IPS-20b (cell line): ENCODE data around the gene KLF15.
"Not testable (repeated sequence)": the region's sequence is repeated elsewhere in the genome, so short reads cannot be mapped to it uniquely, and the experiment has no call there.

Experiments
- H3K27ac ChIP-seq: one replicate; pipeline ENCODE4 v1.5.1; 2013; ENCODE audit warnings: low read length
- H3K27me3 ChIP-seq: 2 replicates; pipeline ENCODE4 v1.6.1; 2013; ENCODE audit warnings: mild to moderate bottlenecking, low read length, inconsistent platforms; ENCODE audit not compliant: insufficient read depth
- H3K36me3 ChIP-seq: 2 replicates; pipeline ENCODE4 v1.6.1; 2013; ENCODE audit warnings: low read depth, mild to moderate bottlenecking, inconsistent platforms, low read length, moderate library complexity; ENCODE audit not compliant: insufficient read depth
- H3K4me1 ChIP-seq: 2 replicates; pipeline ENCODE4 v1.6.1; 2013; ENCODE audit warnings: mild to moderate bottlenecking, control low read depth, inconsistent platforms, low read length, moderate library complexity; ENCODE audit not compliant: insufficient read depth
- H3K4me3 ChIP-seq: 2 replicates; pipeline ENCODE4 v1.5.1; 2013; ENCODE audit warnings: mild to moderate bottlenecking, low read length, inconsistent platforms
- H3K9ac ChIP-seq: 2 replicates; pipeline ENCODE4 v1.6.1; 2013; ENCODE audit warnings: low read depth, mild to moderate bottlenecking, inconsistent platforms, low read length, moderate library complexity
- H3K9me3 ChIP-seq: 2 replicates; pipeline ENCODE4 v1.6.1; 2013; ENCODE audit warnings: mild to moderate bottlenecking, low read depth, low read length, inconsistent platforms; ENCODE audit not compliant: insufficient read depth

KLF15 gene

GRCh38 chr3:126342211-126342610 is 15.0 kb downstream of the KLF15 start:
- Histone ChIP-seq H3K4me1 (peaks cover 9% of the 10 kb centered on the region; the same call in 1 of the 2 replicates), H3K4me3 (no peak overlapping the region), H3K9ac (no peak overlapping the region), H3K9me3 (no peaks in the 10 kb centered on the region), H3K27me3 (no peaks in the 10 kb centered on the region), H3K27ac (no peak overlapping the region), H3K36me3 (no peaks in the 10 kb centered on the region)

GRCh38 chr3:126341755-126342150 is 15.5 kb downstream of the KLF15 start:
- Histone ChIP-seq H3K27me3 (no peaks in the 10 kb centered on the region), H3K4me1 (peaks cover 9% of the 10 kb centered on the region; the same call in 1 of the 2 replicates), H3K9me3 (no peaks in the 10 kb centered on the region), H3K4me3 (no peak overlapping the region), H3K9ac (no peak overlapping the region), H3K36me3 (no peaks in the 10 kb centered on the region), H3K27ac (no peak overlapping the region)

- H3K4me1 ChIP-seq, result peaks cover 9% of the 10 kb centered on the region; the same call in 1 of the 2 replicates
- no peak overlapping the region for H3K27ac ChIP-seq
- no peak overlapping the region for H3K4me3 ChIP-seq
- H3K36me3 ChIP-seq, result no peaks in the 10 kb centered on the region
- no peaks in the 10 kb centered on the region for H3K9me3 ChIP-seq
- no peak overlapping the region for H3K9ac ChIP-seq
- H3K27me3 ChIP-seq, result no peaks in the 10 kb centered on the region
Measured at GRCh38 chr3:126340943-126341754, 16.1 kb downstream of the KLF15 start.

- Histone ChIP-seq H3K27ac (no peak overlapping the region), H3K27me3 (no peaks in the 10 kb centered on the region), H3K36me3 (no peaks in the 10 kb centered on the region), H3K9me3 (no peaks in the 10 kb centered on the region), H3K4me1 (peaks cover 9% of the 10 kb centered on the region; the same call in 1 of the 2 replicates), H3K4me3 (no peak overlapping the region), H3K9ac (no peak overlapping the region)
Measured at GRCh38 chr3:126340596-126340942, 16.6 kb downstream of the KLF15 start.

- no peak overlapping the region for H3K27ac ChIP-seq
- H3K27me3 ChIP-seq, result no peaks in the 10 kb centered on the region
- H3K9ac ChIP-seq, result no peak overlapping the region
- H3K4me1 ChIP-seq, result peaks cover 9% of the 10 kb centered on the region; the same call in 1 of the 2 replicates
- H3K36me3 ChIP-seq, result no peaks in the 10 kb centered on the region
- no peaks in the 10 kb centered on the region for H3K9me3 ChIP-seq
- H3K4me3 ChIP-seq, result no peak overlapping the region
Measured at GRCh38 chr3:126340081-126340511, 17.1 kb downstream of the KLF15 start.

GRCh38 chr3:126339466-126339865 is 17.7 kb downstream of the KLF15 start:
- H3K4me1 ChIP-seq, result peaks cover 9% of the 10 kb centered on the region; the same call in 1 of the 2 replicates
- no peak overlapping the region for H3K27ac ChIP-seq
- H3K27me3 ChIP-seq, result no peaks in the 10 kb centered on the region
- H3K36me3 ChIP-seq, result no peaks in the 10 kb centered on the region
- H3K9ac ChIP-seq, result no peak overlapping the region
- no peak overlapping the region for H3K4me3 ChIP-seq
- no peaks in the 10 kb centered on the region for H3K9me3 ChIP-seq

- no peaks in the 10 kb centered on the region for H3K36me3 ChIP-seq
- H3K27ac ChIP-seq, result no peak overlapping the region
- no peak overlapping the region for H3K4me3 ChIP-seq
- H3K4me1 ChIP-seq, result peaks cover 9% of the 10 kb centered on the region; the same call in 1 of the 2 replicates
- H3K27me3 ChIP-seq, result no peaks in the 10 kb centered on the region
- H3K9ac ChIP-seq, result no peak overlapping the region
- no peaks in the 10 kb centered on the region for H3K9me3 ChIP-seq
Measured at GRCh38 chr3:126338790-126339288, 18.4 kb downstream of the KLF15 start.

GRCh38 chr3:126337980-126338651 is 19.1 kb downstream of the KLF15 start:
- Histone ChIP-seq H3K27ac (no peak overlapping the region), H3K36me3 (no peaks in the 10 kb centered on the region), H3K27me3 (no peaks in the 10 kb centered on the region), H3K4me1 (peaks cover 5% of the 10 kb centered on the region; the same call in 1 of the 2 replicates), H3K9me3 (no peaks in the 10 kb centered on the region), H3K4me3 (no peak overlapping the region), H3K9ac (no peak overlapping the region)

- H3K27me3 ChIP-seq, H3K27ac ChIP-seq, H3K36me3 ChIP-seq, H3K4me1 ChIP-seq, H3K4me3 ChIP-seq, H3K9ac ChIP-seq: not testable (repeated sequence)
- H3K9me3 ChIP-seq, result peaks cover 25% of the 10 kb centered on the region
Measured at GRCh38 chr3:126331812-126332336, 25.3 kb downstream of the KLF15 start.

- Histone ChIP-seq H3K27ac (no peak overlapping the region), H3K4me1 (no peaks in the 10 kb centered on the region), H3K27me3 (no peaks in the 10 kb centered on the region), H3K9ac (no peak overlapping the region), H3K4me3 (peak overlapping the region; percentile 18; the same call in 1 of the 2 replicates), H3K36me3 (peaks cover 7% of the 10 kb centered on the region; the same call in 1 of the 2 replicates), H3K9me3 (peaks cover 25% of the 10 kb centered on the region)
Measured at GRCh38 chr3:126329927-126330725, 27.1 kb downstream of the KLF15 start.

GRCh38 chr3:126326629-126327028 is 30.6 kb downstream of the KLF15 start:
- Histone ChIP-seq H3K4me3 (no peak overlapping the region), H3K4me1 (no peaks in the 10 kb centered on the region), H3K27me3 (no peaks in the 10 kb centered on the region), H3K9me3 (peaks cover 25% of the 10 kb centered on the region), H3K27ac (no peak overlapping the region), H3K9ac (no peak overlapping the region), H3K36me3 (peaks cover 7% of the 10 kb centered on the region; the same call in 1 of the 2 replicates)
